SH-SY5Y (cell line): Measurements from ENCODE around the gene CRACR2A.
A peak's percentile ranks its signal among the peaks of the same experiment; 100 is the strongest.

ENCODE experiments used
- GATA2 ChIP-seq: IDR thresholded peaks from 2 replicates; pipeline ENCODE4 v1.6.1; 2011; ENCODE audit warnings: mild to moderate bottlenecking, low read depth, low read length
- GATA3 ChIP-seq: IDR thresholded peaks from 2 replicates; pipeline ENCODE4 v1.6.1; 2011; ENCODE audit warnings: low read depth, mild to moderate bottlenecking, low read length, moderate library complexity

CRACR2A gene

DNA sequence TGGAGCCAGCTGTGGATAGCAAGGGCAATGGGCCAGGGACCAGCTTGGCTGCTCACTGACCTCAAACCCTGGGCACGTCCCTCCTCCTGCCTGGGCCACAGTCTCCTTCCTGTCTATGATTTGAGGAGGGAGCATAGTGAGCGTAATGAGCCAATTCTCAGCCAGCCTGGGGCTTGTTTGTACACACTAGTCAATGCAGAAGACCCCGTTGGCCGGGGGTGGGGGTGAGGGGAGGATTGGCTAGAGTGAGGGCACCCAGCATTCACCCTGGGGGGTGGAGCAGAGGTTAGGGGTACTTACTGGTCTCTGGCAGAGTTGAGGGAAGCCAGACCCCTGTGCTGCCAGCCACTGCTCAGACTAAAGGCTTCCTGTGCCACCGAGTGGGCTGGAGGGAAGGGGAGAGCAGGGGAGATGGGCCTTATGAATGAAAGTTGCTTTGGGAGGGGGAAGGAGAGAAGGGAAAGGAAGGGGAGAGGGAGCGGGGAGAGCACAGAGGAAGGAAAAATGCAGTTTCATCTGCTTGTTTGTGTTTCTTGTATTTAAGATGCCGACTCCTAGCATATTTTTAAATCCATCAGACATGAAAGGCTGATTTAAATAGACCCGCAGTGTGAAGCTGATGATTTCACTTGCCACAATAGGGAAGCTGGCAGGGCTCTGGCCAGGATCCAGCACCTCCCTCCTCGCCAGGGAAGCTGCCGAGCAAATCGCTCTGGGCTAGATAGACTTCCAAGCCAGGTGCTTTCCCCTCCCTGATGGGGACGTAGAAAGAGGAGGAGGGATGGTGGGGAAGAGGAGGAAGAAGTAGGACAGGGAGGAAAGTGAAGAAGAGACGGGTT lies 147.9 kb downstream of the CRACR2A start:
- TF ChIP-seq GATA2 (no peak), GATA3 (no peak)

DNA sequence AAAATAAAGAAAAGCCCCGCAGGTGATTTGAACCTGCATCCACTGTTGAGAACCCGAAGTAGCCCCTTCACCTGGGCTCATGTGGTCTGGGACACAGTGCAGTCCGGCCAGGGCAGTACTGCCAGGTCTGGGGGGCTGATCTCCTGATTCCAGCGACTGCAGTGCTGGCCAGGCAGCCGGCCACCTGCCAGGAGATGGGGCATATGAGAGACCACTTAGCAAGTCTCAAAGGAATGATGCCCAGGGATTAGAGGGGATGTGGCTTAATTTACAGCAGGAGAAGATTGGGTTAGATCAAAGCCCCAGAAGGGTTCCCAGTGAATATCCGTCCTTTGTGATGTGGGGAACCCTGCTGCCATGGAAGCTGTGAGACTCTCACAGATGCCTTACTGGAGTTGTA lies 148.6 kb downstream of the CRACR2A start:
- TF ChIP-seq GATA2 (no peak), GATA3 (no peak)

DNA sequence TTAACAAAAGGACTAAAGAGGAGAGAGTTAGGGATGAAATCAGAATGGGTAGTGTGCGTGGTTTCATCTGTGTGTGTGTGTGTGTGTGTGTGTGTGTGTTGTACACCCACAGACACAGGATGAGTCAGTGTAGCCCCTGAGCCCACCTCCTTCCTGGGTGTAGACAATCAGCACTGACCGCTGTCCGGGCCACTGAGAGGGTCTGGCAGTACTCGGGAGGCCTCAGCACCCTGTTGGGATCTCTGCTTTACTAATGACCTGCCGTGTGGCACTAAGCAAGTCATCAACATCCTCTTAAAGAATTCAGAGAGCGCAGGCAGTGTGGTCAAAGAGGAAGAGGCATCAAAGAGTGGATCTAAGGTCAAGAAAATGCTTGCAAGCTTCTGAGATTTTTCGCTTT lies 149.3 kb downstream of the CRACR2A start:
- no peak for TF ChIP-seq GATA2
- TF ChIP-seq GATA3: no peak

DNA sequence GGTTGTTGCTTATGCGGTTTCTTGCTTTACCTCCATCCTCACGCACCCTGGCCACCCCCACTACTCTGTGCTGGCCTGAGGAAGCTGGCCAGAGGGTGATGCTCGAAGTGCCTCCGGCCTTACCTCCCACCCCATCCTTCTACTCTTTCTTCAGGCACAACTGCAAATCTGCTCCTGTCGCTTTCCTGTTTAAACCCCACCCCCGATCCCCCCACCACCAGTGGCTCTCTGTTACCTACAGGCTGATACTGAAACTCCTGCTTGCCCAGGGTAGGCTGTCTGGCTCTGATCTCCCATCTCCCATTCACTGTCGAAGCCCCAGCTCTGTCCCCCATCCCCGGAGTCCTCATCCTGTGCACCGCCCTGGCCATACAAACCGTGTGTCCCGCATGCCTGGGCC lies 150.4 kb downstream of the CRACR2A start:
- TF ChIP-seq GATA3 (no peak), GATA2 (no peak)

DNA sequence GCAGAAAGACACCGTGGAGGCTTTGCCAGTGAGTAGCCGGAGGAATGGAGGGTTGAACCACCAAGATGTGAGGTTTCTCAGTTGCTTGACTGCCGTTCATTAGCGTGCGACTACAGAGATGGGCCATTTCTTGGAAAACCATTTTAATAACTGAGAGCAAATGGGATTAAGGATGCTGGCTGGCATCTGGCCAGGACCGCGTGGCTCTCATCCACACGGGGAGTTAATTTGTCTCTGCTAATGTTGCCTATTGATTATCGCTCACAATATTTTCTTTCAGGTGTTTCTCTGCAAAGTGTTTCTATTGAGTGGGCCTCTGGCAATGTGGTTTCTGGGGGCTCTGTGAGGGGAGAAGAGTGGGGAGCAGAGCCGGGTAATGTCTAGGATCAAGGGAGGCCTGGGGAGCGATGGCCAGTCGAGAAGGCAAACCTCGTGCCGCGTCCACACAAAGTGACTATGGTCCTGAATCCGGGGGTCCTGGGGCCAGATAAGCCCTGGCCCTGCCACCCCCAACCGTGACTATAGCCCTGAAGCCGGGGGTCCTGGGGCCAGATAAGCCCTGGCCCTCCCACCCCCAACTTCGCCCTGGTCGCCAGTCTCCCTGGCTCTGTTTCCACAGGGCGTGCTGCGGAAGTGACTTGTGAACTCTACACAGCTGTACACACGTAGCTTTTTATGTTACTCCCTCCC lies 151.3 kb downstream of the CRACR2A start:
- no peak for TF ChIP-seq GATA2
- TF ChIP-seq GATA3: no peak

DNA sequence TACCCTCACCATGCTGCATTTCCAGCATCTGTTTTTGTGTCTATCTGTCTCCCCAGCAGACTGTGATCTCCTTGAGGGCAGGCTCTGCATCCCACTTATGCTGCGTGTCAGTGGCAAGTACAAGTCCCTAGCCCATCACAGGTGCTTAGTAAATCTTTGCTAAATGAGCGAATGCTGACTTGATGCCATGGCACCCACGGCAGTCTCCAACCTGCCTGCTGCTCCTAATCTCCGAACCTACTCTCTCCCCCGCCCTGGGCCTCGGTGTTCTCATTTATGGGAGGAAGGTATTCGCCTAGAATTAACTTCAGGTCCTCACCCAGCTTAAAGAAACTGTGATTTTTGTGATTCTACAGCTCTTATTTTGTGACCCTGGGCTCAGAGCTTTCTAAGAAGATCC lies 152.0 kb downstream of the CRACR2A start:
- no peak for TF ChIP-seq GATA2
- no peak for TF ChIP-seq GATA3

DNA sequence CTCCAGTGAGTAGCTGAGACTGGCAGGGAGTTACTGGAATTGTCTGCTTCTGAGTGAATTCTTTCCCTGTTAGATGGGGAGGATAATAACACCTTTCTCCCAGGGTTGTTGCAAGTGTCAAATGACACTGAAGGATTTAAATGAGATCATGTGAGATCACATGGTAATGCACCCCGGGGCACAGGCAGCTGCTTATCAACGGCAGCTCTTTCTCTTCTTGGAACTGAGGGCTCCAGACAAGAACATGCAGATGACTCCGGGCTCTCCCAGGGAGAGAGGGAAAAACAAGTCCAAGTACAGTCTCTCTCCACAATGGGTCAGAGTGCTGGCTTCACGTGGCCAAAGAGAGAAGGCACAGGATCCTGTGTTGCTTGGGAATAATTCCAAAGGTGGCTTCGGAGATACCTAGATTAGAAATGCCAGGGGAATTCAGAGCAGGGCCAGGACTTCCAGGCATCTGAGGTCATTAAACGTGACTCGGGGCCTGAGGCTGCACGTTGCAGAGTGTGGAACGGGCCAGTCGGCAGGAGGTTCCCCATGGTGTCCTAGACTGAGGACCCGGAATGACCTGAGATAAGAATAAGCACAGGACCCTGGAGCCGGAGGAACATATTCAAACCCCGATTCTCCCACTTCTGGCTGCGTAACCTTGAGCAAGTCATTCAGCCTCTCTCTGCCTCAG lies 152.7 kb downstream of the CRACR2A start:
- TF ChIP-seq GATA2 (peak; percentile 13; the same call in 1 of the 2 replicates), GATA3 (no peak)

DNA sequence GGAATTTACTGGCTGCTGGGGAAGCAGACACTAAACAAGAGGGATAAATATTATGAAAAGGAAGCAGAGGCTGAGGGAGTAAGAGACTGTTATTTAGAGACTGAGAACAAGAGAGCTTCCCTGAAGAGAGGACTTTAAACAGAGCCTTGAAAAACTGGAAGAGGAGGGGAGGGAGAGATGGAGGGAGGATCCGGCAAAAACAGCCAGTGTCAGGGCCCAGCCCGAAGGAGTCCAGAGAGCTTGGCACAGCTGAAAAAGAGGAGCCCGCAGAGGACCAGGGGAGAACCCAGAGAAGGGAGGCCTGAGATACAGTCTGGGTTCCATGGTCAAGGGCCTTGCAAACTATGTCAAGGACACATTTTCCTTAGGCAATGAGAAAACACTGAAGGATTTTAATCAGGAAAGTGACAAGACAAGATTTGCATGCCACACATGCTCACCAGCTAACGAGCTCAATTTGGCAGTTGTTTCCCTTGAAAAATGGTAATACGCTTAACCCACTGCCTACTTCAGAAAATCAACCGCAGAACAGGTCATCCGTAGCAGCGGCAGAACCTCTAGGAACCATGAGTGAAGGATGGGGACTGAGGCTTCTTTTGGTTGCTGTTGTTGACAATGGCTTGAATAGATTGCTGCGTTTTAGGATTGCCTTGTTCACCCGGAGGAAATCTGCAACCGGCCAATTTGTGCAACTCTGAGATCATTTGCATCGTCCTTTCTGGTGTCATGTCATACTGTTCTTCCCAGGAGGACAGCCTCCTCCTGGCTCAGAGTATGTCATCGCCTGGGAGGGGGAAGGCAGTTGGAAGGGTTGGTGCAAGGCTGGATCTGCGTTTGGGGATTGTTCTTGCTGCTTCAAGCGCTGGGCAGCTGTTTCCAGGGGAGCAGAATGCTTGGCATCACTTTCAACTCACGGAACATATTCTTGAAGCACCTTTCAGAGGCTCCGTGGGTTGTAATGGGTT lies 153.7 kb downstream of the CRACR2A start:
- TF ChIP-seq GATA2: no peak
- no peak for TF ChIP-seq GATA3

DNA sequence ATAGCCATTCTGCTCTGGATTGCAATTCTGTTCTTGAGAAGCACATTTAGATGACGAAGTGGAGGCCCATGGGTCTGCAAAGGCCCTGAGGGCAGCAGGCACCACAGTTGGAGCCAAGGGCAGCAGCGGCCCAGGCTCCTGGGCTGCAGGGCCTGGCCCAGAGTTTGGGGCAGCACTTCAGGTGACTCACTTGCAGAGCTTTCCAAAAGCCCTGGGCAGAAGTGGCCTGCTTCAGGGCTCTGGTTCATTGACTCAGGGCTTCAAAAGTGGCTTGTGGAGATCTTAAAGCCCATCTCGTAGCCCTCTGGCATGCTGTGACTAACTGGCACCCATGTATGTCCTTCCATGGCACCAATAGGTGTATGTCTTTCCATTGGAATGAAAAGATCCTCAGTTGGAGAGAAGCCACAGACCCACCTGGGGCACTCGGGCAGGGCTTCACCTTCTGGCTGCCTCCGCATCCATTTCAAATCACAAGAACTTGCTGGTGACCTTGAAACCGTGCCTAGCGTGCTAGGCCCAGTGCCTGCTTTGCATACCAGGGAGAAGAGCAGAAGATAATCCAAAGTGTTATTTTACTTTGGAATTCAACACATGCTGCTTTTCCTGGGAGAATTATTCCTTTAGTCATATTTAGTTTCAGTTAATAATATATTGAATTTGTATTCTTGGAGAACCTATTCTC lies 155.2 kb downstream of the CRACR2A start:
- TF ChIP-seq GATA3: no peak
- no peak for TF ChIP-seq GATA2

DNA sequence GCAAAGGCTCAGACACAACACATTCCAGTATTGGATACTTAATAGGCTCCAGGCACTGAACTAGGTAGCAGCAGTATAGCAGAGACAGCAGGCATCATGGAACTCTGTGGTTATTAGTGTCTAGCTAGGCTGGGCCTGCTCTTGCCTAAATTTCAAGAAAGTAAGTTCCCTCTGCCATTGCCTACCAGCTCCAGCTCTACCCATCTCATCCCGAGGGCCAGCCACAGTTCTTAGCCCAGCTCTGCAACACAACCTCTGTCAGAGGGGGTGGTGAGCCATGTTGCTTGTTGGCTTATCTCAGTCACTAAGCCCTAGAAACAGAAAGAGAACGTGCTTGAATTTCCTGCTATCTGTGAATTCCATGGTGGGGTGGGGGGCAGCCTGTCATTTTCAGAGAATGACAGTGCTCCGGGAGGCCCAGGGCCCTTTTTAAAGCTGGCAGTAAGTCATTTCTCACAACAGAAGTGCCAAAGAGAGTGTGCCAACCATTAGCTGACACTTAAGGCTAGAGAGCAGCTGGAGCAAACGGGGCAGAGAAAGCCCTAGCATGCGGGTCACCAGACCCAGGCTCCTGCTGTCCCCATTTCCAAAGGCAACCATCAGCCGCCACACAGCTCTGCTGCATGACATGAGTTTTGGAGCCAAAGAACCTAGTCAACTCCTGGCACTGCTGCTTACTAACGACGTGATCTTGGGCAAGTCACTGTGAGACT lies 156.1 kb downstream of the CRACR2A start:
- no peak for TF ChIP-seq GATA2
- TF ChIP-seq GATA3: no peak

DNA sequence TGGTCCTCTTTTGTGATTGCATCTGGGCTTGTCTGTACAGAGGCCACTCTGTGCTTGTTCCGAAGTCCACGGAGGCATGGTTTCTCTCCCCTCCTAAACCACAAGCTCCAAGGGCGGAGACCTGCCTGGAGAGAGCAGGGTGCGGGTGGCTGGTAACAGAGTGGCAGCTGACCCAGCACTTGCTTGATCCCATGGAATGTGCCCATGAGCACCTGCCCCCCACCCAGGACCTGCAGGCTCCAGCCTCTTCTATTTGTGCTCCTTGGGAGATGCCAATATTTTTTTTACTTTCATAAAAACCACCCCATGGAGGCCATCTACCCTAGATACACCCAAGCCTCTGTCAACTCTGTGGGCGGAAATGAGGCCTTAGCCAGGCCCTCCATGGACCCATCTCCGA lies 157.2 kb downstream of the CRACR2A start:
- TF ChIP-seq GATA2 (no peak), GATA3 (no peak)

DNA sequence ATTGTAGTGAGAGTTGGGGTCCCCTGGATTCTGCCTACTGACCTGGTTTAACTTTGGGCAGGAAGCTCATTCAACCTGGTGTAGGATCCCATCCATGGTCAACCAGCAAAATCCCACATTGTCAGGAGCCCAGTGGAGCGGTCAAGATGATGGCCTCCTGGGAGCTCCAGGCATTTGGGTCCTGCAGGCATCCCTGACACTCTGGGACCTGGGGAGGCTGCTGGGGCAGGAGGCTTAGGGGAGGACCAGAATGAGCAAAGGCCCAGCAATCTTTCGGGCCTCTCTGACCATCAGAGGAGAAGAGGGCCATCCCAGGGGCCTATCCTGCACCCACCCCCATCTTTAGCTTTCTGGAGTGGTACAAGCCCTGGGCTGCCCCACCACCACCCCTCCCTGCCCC lies 157.9 kb downstream of the CRACR2A start:
- TF ChIP-seq GATA2: no peak
- no peak for TF ChIP-seq GATA3

DNA sequence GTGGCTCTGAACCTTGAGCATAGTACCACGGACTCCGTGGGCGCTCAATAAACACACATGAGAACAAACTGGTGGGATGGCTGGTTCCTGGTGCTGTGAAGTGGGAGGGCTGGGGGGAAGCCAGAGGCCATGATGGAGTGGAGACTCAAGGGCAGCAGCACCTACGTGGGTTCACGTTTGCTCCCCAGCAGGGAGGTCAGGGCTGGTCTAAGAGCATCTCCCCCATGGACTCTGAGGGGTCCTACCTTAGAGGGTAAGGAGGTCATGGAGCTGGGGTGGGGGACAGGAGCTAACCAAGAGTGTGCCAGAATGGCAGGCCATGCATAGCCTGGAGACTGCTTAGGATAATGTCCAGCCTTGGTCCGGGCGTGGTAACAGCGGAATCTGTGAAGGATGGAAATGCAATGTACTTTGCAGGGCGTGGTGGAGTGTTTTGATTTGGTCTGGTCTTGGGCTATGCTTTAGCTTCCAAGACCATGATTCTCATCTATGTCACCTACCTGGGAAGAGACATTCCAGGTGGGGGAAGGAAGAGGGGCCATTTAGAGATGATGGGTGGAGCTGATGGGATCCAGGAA lies 158.9 kb downstream of the CRACR2A start:
- TF ChIP-seq GATA3: no peak
- TF ChIP-seq GATA2: no peak
